Mesendoderm (in vitro differentiated cells): ENCODE measurements around the gene TMEM229A.
A peak's percentile ranks its signal among the peaks of the same experiment; 100 is the strongest.

Experiments used
- DNase-seq: peaks from one replicate; pipeline ENCODE4 v3.0.0; 2013
- H2AK5ac ChIP-seq: 2 replicates; pipeline ENCODE4 v1.6.1; 2013; ENCODE audit warnings: low read length, inconsistent platforms
- H2BK120ac ChIP-seq: 2 replicates; pipeline ENCODE4 v1.6.1; 2013; ENCODE audit warnings: low read depth, mild to moderate bottlenecking, low read length, moderate library complexity, mixed read lengths
- H2BK15ac ChIP-seq: replicated peaks from 2 replicates; pipeline ENCODE4 v1.6.1; 2013; ENCODE audit warnings: low read depth, mild to moderate bottlenecking, moderate library complexity
- H2BK5ac ChIP-seq: 2 replicates; pipeline ENCODE4 v1.6.1; 2013; ENCODE audit warnings: low read length, inconsistent platforms
- H3K18ac ChIP-seq: 2 replicates; pipeline ENCODE4 v1.6.1; 2013; ENCODE audit warnings: mild to moderate bottlenecking, low read length, mixed read lengths
- H3K23ac ChIP-seq: one replicate; pipeline ENCODE4 v1.6.1; 2013; ENCODE audit warnings: low read length
- H3K27ac ChIP-seq: 2 replicates; pipeline ENCODE4 v1.5.1; 2013; ENCODE audit warnings: low read depth, mild to moderate bottlenecking, inconsistent platforms, low read length, moderate library complexity
- H3K27me3 ChIP-seq: 2 replicates; pipeline ENCODE4 v1.6.1; 2013; ENCODE audit warnings: low read length, control low read depth, mild to moderate bottlenecking, inconsistent platforms; ENCODE audit not compliant: insufficient read depth, poor library complexity
- H3K36me3 ChIP-seq: 2 replicates; pipeline ENCODE4 v1.6.1; 2013; ENCODE audit warnings: low read length, inconsistent platforms; ENCODE audit not compliant: control insufficient read depth, insufficient read depth
- H3K4ac ChIP-seq: one replicate; pipeline ENCODE4 v1.6.1; 2013; ENCODE audit warnings: low read depth, mild to moderate bottlenecking, low read length, moderate library complexity
- H3K4me1 ChIP-seq: 2 replicates; pipeline ENCODE4 v1.6.1; 2013; ENCODE audit warnings: low read depth, low read length, inconsistent platforms; ENCODE audit not compliant: control insufficient read depth
- H3K4me2 ChIP-seq: 2 replicates; pipeline ENCODE4 v1.6.1; 2013; ENCODE audit warnings: low read length
- H3K4me3 ChIP-seq: 2 replicates; pipeline ENCODE4 v1.5.1; 2013; ENCODE audit warnings: mild to moderate bottlenecking, low read length
- H3K56ac ChIP-seq: one replicate; pipeline ENCODE4 v1.6.1; 2013; ENCODE audit warnings: low read length
- H3K79me1 ChIP-seq: 2 replicates; pipeline ENCODE4 v1.6.1; 2013; ENCODE audit warnings: low read length, inconsistent platforms
- H3K79me2 ChIP-seq: 2 replicates; pipeline ENCODE4 v1.6.1; 2013; ENCODE audit warnings: mild to moderate bottlenecking, low read length; ENCODE audit not compliant: control insufficient read depth, insufficient read depth
- H3K9ac ChIP-seq: 2 replicates; pipeline ENCODE4 v1.6.1; 2013; ENCODE audit warnings: low read length, inconsistent platforms
- H4K5ac ChIP-seq: one replicate; pipeline ENCODE4 v1.6.1; 2013; ENCODE audit warnings: low read length
- H4K8ac ChIP-seq: one replicate; pipeline ENCODE4 v1.6.1; 2013; ENCODE audit warnings: low read depth, mild to moderate bottlenecking, control low read depth, low read length, moderate library complexity
- WGBS: extraction: QIAGEN DNeasy Blood & Tissue Kit; methylation state at CpG from one replicate; pipeline ENCODE4 v1.1.7; 2013; ENCODE audit warnings: low lambda C conversion rate, missing lambda C conversion rate; ENCODE audit not compliant: insufficient coverage; ENCODE audit errors: extremely low coverage; 5-methylcytosine and 5-hydroxymethylcytosine counted together

TMEM229A gene

DNA sequence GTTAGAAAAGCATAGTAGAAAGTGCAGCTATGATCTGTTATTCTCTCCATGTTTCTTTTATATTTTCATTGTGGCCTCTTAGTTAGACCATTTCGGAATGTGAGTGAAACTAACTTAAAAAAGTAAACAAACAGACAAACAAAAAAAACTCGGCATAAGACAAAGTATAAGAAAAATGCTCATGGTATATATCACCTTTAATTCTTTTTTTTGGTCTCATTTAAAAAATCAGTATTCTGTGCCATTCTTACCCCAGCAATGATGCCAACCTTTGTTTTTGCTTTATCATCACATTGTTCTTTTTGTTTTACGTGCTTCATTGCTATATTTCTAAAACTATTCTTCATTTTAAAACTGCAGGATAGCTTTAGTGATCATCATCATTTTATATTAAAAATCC, 2.8 kb upstream of the TMEM229A start:
- no peak overlapping the region for H2BK5ac ChIP-seq
- no peak overlapping the region for H3K56ac ChIP-seq
- no peak overlapping the region for H3K4me3 ChIP-seq
- no peaks in the 10 kb centered on the region for H3K36me3 ChIP-seq
- no peak overlapping the region for H3K4ac ChIP-seq
- H3K79me2 ChIP-seq, result no peaks in the 10 kb centered on the region
- no peaks in the 10 kb centered on the region for H3K4me1 ChIP-seq
- H3K79me1 ChIP-seq, result no peaks in the 10 kb centered on the region
- no peak overlapping the region for H3K4me2 ChIP-seq
- no peak overlapping the region for H2AK5ac ChIP-seq
- no peak overlapping the region for H4K5ac ChIP-seq
- WGBS, result no CpG with 5 or more reads among the region's 3 CpGs
- no peak overlapping the region for H2BK120ac ChIP-seq
- H4K8ac ChIP-seq, result no peak overlapping the region
- H2BK15ac ChIP-seq, result no peak overlapping the region
- H3K23ac ChIP-seq, result no peak overlapping the region
- H3K18ac ChIP-seq, result no peak overlapping the region
- no peaks in the 10 kb centered on the region for H3K27me3 ChIP-seq
- no peak for DNase-seq
- no peak overlapping the region for H3K27ac ChIP-seq
- no peak overlapping the region for H3K9ac ChIP-seq

GRCh38 chr7:124034754-124035100, 1.9 kb upstream of the TMEM229A start:
- Histone ChIP-seq H2BK120ac (no peak overlapping the region), H3K4me2 (no peak overlapping the region), H4K5ac (no peak overlapping the region), H3K4me1 (no peaks in the 10 kb centered on the region), H2AK5ac (no peak overlapping the region), H3K23ac (no peak overlapping the region), H3K4me3 (no peak overlapping the region), H3K79me2 (no peaks in the 10 kb centered on the region), H3K9ac (no peak overlapping the region), H3K36me3 (no peaks in the 10 kb centered on the region), H2BK5ac (no peak overlapping the region), H4K8ac (no peak overlapping the region), H3K27ac (no peak overlapping the region), H3K79me1 (no peaks in the 10 kb centered on the region), H3K56ac (no peak overlapping the region), H2BK15ac (no peak overlapping the region), H3K4ac (no peak overlapping the region), H3K27me3 (no peaks in the 10 kb centered on the region), H3K18ac (no peak overlapping the region)
- no peak for DNase-seq
- no CpG with 5 or more reads among the region's 1 CpG for WGBS

DNA sequence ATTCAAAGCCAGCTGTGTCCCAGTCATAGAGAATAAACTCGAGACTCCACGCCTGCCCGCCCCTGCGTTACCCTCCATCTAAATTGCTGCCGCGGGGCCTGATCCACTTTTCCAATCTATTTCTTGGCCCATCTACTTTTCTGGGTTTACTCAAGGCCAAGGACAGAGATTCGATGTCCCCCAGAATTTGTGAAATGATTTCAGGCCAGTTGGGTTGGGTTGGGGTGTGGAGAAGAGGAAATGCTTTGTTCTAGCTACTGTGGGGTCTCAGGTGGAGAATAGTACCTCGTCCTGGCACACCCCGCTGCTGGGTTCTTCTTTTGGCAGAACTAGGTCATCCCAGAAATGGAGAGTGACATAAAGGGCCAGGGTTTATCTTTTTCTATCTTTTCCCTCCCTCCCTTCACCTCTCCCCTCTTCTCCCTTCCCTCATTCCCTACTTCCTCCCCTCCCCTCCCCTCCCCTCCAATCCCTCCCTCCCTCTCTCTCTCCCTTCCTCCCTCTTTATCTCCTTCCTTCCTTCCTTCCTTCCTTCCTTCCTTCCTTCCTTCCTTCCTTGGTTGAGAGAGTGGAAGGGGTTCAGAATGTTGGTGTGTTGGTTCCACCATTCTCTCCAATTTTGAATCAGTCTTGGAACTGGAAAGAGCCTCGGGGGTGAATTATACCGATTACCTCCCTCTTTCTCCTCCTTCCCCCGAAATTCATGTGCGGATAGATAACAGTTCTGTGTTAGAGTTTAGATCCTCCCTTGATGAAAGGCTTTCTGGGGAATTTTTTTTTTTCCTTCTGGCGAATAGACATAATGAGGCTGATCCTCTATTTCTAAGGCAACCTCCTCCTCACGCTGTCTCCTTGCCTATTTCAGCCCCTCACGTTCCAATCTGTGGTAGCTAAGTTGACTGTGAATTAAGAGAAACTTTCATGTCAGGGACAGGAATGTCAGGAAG, 1.2 kb upstream of the TMEM229A start:
- H3K56ac ChIP-seq, result peak overlapping the region; percentile 91
- no peak overlapping the region for H3K4me3 ChIP-seq
- H2AK5ac ChIP-seq, result no peak overlapping the region
- H3K4me2 ChIP-seq, result peak overlapping the region; percentile 74
- no peaks in the 10 kb centered on the region for H3K79me2 ChIP-seq
- H3K36me3 ChIP-seq, result no peaks in the 10 kb centered on the region
- H3K79me1 ChIP-seq, result no peaks in the 10 kb centered on the region
- WGBS, result no CpG with 5 or more reads among the region's 16 CpGs
- H3K4me1 ChIP-seq, result no peaks in the 10 kb centered on the region
- H2BK120ac ChIP-seq, result no peak overlapping the region
- peak overlapping the region; percentile 22 for H2BK15ac ChIP-seq
- H4K5ac ChIP-seq, result no peak overlapping the region
- H2BK5ac ChIP-seq, result no peak overlapping the region
- H4K8ac ChIP-seq, result no peak overlapping the region
- H3K23ac ChIP-seq, result no peak overlapping the region
- H3K18ac ChIP-seq, result no peak overlapping the region
- no peaks in the 10 kb centered on the region for H3K27me3 ChIP-seq
- H3K4ac ChIP-seq, result no peak overlapping the region
- H3K27ac ChIP-seq, result no peak overlapping the region
- H3K9ac ChIP-seq, result peak overlapping the region; percentile 76
- no peak for DNase-seq

DNA sequence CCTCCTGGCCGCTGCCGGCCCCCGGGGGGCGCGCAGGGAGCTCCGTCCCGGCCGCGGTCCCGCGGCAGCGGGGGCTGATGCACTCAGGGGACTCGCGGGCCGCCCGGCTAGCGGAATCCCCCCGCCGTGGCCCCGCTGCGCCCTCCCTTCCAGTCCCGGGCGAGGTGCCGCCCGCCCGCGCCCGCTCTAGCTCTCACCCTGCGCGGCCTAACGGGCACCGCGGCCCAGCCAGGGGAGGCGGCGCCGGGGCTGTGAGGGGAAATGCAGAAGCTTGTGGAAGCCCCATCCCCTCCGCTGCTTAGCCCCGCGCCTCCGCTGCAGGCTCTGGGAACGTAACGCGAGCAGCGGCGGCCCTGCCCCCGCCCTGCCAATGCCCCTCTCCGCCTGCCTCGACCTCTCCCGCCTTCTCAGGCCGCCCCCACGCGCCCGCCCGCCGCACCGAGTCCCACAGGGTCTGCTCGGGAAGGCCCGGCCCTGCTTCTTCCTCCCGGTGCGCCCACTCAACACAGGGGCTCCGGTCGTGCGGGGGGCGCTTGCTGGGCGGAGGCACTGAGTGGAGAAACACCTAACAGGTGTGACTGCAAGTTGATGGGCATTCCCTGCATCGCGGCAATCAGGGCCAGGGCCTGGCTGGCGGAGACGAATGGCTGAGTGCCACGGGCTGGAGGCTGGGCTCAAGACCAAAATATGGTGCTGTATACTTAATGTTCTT, 384 bp upstream of the TMEM229A start:
- Histone ChIP-seq H3K9ac (peak overlapping the region; percentile 76), H2BK120ac (no peak overlapping the region), H3K4ac (peak overlapping the region; percentile 58), H3K4me3 (peak overlapping the region; percentile 61), H3K56ac (peak overlapping the region; percentile 91), H3K36me3 (no peaks in the 10 kb centered on the region), H3K79me1 (no peaks in the 10 kb centered on the region), H3K23ac (peak overlapping the region; percentile 2), H2BK15ac (no peak overlapping the region), H4K8ac (no peak overlapping the region), H2AK5ac (no peak overlapping the region), H4K5ac (no peak overlapping the region), H3K79me2 (no peaks in the 10 kb centered on the region), H3K4me2 (peak overlapping the region; percentile 74), H2BK5ac (no peak overlapping the region), H3K18ac (no peak overlapping the region), H3K27ac (peak overlapping the region; percentile 1), H3K27me3 (no peaks in the 10 kb centered on the region), H3K4me1 (no peaks in the 10 kb centered on the region)
- DNase-seq, result peak; percentile 68
- WGBS, result no CpG with 5 or more reads among the region's 70 CpGs

- H3K27me3 ChIP-seq, result no peaks in the 10 kb centered on the region
- no peak overlapping the region for H2BK15ac ChIP-seq
Measured at GRCh38 chr7:124031919-124032318, 948 bp downstream of the TMEM229A start.

More at GRCh38 chr7:124031919-124032318, 948 bp downstream of the TMEM229A start:
- H3K4ac ChIP-seq, result no peak overlapping the region
- H4K8ac ChIP-seq, result no peak overlapping the region
- no peaks in the 10 kb centered on the region for H3K79me1 ChIP-seq
- WGBS, result no CpG with 5 or more reads among the region's 22 CpGs
- no peaks in the 10 kb centered on the region for H3K4me1 ChIP-seq
- DNase-seq, result peak; percentile 44
- peak overlapping the region; percentile 25 for H3K27ac ChIP-seq
- no peaks in the 10 kb centered on the region for H3K36me3 ChIP-seq
- peak overlapping the region; percentile 74 for H3K4me2 ChIP-seq
- peak overlapping the region; percentile 76 for H3K9ac ChIP-seq
- H3K56ac ChIP-seq, result peak overlapping the region; percentile 91
- peak overlapping the region; percentile 27 for H3K4me3 ChIP-seq
- no peak overlapping the region for H2BK5ac ChIP-seq
- no peaks in the 10 kb centered on the region for H3K79me2 ChIP-seq
- no peak overlapping the region for H3K18ac ChIP-seq
- peak overlapping the region; percentile 8 for H2BK120ac ChIP-seq
- no peak overlapping the region for H4K5ac ChIP-seq
- H3K23ac ChIP-seq, result peak overlapping the region; percentile 70
- no peak overlapping the region for H2AK5ac ChIP-seq
